Ovary (tissue), 3 donors: ENCODE results near the gene ADD1.

Experiments used
- EP300 ChIP-seq: sonication (generic); formaldehyde crosslinking; IDR thresholded peaks from one replicate; pipeline ENCODE4 v1.6.1; 2017; ENCODE audit warnings: antibody characterized with exemption
- TF ChIP-seq, protein P1 (sequence below), 3 donors: fragments of 450-650 bp in 2 of 3; fragments of 200-600 bp in 1 of 3; IDR thresholded peaks; one replicate each; pipeline versions ENCODE4 v1.5.1 to v1.8.0; 2016 to 2022; ENCODE audit warnings: antibody characterized with exemption in 3 of 3, mild to moderate bottlenecking in 1 of 3
- donor health status: DM: no; HTN: no; CAD: no.

DNA sequence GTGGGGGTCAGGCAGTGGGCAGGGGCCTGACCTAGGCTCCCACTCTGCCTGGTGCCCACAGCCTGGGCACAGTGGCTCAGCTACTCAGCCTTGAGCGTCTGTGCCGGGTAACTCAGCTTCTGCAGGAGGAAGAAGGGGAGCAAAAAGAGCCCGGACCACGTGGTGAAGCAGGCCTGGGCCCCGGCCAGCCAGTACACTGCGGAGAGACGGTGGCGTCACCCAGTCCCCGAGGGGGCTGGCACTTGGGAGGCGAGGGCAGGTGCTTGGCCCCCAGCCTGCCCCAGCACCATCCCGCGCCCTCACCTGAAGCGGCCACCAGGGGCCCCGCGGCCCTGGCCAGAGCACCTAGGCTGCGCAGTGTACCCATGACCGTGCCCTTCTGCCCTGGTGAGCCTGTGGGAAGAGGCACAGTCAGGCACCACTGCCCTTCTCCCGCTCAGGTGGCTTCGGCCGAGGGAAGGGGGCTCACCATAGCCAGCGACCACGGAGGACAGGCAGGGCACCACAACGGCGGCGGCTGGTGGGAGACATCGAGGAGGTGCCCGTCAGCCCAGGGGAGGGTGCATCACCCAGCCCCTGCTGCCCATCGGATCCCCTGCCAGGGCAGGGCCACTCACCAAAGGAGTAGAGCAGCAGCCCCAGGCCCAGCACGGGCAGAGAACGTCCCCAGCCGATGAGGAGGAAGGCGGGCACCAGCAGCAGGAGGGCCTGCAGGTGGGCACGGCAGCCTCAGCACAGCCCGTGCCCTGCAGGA, 87.3 kb downstream of the ADD1 start:
- TF ChIP-seq, protein P1, sequence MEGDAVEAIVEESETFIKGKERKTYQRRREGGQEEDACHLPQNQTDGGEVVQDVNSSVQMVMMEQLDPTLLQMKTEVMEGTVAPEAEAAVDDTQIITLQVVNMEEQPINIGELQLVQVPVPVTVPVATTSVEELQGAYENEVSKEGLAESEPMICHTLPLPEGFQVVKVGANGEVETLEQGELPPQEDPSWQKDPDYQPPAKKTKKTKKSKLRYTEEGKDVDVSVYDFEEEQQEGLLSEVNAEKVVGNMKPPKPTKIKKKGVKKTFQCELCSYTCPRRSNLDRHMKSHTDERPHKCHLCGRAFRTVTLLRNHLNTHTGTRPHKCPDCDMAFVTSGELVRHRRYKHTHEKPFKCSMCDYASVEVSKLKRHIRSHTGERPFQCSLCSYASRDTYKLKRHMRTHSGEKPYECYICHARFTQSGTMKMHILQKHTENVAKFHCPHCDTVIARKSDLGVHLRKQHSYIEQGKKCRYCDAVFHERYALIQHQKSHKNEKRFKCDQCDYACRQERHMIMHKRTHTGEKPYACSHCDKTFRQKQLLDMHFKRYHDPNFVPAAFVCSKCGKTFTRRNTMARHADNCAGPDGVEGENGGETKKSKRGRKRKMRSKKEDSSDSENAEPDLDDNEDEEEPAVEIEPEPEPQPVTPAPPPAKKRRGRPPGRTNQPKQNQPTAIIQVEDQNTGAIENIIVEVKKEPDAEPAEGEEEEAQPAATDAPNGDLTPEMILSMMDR (IDR thresholded peaks at IDR 0.05) = no peak
- no peak for TF ChIP-seq EP300
